ENCODE results near the gene TCN1.
A peak's percentile ranks its signal among the peaks of the same experiment; 100 is the strongest.
"Not testable (repeated sequence)": the region's sequence is repeated elsewhere in the genome, so short reads cannot be mapped to it uniquely, and the experiment has no call there.

The TCN1 gene

DNA sequence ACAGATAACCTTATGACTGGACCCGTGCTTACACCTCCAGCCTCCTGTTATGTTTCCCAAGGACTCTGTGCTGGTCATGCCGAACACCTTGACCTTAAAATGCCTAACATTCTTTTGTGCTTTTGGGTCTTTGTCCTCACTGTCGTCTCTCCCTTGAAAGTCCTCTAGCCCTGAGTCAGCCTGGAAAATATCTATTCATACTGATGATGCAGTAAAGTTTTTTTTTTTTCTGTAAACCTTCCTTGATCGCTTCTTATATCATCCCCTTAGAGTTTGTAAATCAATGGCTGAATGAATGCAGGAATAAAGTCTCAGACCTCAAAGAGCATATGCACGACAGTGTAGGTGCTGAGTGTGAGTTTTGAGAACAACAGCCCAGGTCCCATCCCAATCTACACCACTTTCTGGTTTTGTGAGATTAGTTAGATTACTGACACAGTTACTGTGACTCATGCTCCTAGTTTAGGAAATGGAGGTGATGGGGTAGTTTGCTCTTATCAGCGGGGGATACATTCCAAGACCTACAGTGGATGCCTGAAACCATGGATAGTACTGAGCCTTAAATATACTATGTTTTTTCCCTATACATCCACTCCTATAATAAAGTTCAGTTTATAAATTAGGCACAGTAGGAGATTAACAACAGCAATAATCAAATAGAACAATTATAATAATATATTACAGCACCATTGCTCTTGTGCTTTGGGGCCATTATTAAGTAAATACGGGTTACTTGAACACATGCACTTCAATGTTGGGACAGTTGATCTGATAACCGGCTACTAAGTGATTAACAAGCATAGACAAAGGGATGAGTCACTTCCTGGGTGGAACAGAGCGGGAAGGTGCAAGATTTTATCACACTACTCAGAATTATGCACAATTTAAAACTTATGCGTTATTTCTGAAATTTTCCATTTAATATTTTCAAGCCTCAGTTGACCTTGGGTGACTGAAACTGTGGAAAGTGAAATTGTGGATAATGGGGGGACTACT is 8.6 kb downstream of the TCN1 start:
- peak; percentile 86 for DNase-seq (ENCODE audit: low spot score)

DNA sequence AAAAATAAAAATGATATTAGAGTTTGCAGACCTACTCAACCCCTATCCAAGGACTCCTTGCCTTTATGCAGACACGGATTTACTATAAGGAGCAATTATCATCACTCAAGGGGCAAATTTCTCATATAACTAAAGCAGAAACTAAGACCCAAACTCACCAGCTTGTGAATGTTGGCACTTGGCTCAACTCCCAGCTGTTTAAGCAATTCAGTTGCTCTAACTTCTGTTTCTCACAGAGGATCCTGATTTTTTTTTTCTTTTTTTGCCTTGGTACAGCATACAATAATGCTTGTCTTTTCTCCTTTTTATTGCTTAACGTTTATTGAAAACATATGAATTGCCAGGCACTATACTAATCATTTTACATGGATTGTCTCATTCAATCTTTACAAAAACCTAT is 11.4 kb downstream of the TCN1 start:
- no peak for DNase-seq (ENCODE audit: low spot score)

DNA sequence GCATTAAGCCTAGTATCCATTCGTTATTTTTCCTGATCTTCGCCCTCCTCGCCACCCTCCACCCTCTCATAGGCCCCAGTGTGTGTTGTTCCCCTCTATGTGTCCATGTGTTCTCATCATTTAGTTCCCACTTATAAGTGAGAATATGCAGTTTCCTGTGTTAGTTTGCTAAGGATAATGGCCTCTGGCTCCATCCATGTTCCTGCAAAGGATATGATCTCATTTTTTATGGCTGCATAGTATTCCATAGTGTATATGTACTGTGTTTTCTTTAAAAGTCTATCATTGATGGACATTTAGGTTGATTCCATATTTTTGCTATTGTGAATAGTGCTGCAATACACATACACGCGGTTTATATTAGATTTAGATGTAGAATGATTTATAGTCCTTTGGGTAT is 14.9 kb downstream of the TCN1 start:
- not testable (repeated sequence) for DNase-seq (ENCODE audit: low spot score)

DNA sequence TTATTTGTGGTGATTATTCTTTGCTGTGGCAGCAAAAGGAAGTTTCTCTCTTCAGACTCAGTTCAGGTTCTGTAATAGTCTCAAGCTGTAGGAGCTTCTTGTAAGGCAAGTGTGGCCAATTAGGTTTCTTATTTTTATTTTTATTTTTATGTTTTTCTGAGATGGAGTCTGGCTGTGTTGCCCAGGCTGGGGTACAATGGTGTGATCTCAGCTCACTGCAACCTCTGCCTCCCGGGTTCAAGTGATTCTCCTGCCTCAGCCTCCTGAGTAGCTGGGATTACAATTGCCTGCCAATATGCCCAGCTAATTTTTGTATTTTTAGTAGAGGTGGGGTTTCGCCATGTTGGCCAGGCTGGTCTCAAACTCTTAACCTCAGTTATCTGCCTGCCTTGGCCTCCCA is 16.7 kb downstream of the TCN1 start:
- not testable (repeated sequence) for DNase-seq (ENCODE audit: low spot score)

DNA sequence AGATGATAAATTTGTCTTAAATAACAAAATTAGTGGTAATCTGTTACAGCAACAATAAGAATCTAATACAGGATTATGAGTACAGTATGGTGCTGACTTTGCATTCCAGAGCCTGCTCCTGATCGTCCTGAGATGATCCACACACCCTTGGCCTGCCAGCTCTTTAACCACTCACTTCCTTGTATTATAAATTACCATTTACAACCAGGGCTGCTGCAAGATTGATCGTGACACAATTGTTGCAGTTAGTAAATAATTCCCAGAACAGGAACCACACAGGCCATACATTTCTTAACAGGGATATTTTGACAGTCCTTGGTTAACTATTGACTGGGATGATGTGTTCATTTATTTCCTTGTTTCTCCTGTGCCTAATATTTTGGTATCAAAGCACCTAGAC is 17.2 kb downstream of the TCN1 start:
- DNase-seq (ENCODE audit: low spot score): peak; percentile 98

DNA sequence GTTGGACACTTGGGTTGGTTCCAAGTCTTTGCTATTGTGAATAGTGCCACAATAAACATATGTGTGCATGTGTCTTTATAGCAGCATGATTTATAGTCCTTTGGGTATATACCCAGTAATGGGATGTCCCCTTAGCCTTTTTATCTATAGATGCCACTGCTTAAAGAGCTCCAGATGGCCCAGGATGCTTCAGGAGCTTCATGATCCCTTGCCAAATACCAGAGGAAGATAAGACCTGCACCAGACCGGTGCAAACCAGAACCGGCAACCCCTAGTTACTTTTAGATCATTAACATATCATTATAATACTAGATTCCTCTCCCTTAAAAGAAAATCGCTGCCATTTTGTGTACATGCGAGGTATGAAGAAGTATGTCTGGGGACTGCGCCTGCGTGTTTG is 17.8 kb downstream of the TCN1 start:
- DNase-seq (ENCODE audit: low spot score): not testable (repeated sequence)

DNA sequence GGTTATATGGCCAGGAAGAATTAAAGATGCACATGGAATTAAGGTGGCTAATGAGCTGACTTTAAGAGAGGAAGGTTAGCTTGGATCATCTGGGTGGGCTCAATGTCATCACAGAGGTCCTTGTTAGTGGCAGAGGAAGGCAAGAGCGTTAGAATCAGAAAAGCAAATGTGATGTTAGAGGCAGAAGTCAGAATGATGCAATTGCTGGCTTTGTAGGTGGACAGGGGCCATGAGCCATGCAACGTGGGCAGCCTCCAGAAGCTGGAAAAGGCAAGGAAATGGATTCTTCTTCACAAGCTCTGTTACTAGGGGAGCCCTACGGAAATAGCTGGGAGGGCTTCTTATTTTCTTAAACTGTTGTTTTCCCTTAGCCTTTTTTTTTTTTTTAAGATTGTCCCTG is 18.7 kb downstream of the TCN1 start:
- no peak for DNase-seq (ENCODE audit: low spot score)

DNA sequence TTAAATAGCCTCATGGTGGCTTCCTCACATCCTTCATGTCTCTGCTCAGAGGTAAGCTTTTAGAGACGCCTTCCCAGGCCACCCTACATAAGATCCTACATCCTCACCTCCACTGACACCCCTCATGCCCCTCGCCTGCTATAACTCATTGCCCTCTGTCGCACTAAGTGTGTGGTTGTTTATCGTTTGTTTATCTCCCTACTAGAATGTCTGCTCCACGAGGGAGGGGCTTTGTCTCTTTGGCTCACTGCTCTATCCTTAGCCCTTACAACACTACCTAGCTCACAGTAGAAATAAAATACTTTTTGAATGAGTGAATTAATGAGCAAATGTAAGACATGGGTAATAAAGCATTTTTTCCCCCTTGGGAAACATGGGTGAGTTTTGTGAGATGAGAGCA is 19.7 kb downstream of the TCN1 start:
- DNase-seq (ENCODE audit: low spot score): no peak

DNA sequence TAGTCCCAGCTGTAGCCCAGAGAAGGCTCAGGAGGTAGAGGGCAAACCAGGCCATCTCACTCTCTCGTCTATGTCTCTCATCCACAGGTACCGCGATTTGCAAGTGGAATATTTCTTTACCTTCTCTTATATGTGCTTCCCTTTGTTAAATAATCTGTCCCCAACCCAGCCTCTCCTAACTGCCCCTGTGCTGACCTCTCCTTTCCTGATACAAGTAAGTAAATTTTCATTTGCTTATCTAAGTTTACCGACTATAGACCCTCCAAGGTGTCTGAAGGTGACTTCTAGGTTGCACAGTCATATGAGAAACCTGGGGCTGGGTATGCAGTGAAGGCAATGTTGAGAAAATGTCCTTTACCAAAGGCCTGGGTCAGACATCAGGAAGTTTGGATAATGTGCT is 20.9 kb downstream of the TCN1 start, which contains the start of gene CBLIF:
CBLIF (minus strand) TSS at position 101 of the 400 bp plus-strand sequence; CDS start at position 55, 46 bp downstream.
- DNase-seq (ENCODE audit: low spot score): no peak

DNA sequence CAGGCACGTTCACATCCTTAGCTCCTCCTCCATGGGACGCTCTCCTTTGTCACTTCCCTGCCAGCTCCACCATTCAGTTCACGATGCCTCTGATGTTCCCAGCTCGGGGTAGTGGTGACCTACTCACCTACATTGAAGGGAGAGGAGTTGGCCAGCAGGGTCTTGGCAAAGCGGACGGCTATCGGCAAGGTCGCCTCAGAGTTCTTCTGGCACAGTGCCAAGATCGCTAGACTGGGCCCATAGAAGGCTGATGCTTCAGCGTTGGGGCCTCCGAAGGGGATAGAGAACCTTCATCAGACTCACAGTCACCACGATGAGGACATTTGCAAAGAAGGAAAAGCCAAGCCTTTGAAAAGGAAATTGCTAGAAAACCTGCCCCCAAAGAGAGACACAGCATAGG is 24.0 kb downstream of the TCN1 start:
- no peak for DNase-seq (ENCODE audit: low spot score)

DNA sequence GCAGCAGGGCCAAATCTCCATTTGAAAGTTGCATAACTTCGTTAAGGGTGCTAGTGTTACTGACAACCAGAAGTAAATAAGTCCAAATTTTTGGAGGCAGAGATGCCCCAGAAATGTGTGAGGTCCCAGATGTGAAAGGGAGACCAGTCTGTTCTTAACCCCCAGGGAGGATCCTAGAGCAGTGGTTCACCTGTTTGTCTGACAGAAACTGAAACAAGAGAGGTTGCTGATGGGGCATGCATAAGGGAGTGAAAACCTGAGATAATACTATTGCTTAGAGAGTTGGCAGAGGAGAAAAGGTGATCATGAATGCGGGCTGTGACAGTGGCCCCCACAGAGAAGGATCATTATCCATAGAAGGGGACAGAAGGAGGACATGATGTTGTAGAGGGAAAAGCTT is 24.8 kb downstream of the TCN1 start:
- no peak for DNase-seq (ENCODE audit: low spot score)

DNA sequence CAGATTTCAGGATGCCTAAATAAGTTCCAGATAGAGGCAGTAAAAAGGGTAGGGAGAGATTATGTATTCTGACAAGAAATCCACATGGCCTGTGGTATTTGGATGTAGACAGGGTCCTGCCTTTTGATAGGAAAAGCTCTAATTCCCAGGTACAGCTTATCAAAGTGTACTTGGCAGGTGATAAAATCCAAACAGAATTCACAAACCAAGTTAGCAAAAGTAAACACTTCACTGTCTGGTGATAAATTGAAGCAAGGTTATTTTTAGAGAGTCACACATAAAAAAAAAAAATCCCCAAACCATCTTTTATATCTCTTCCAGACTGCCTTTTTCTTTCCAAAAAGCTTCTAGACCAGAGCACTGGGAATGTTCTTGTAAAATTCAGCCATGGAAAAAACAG is 26.7 kb downstream of the TCN1 start:
- DNase-seq (ENCODE audit: low spot score): no peak

DNA sequence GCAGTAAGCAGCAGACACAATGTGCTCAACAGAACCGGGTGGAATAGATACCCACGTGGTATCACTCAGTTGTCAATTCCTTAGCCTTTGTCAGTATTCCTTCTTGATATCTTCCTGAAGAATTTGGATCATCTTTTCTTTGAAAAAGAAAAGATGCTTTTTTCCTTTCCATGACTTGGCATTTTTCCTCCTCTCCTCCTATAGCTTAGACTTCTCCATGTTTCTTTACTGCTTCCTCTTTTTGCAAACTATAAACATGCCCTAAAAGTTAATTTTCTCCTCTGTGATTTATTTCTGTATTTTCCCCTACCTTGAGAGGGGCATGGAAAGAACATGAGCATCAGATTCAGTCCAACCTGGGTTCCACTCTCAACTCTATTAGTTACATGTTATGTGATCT is 32.7 kb downstream of the TCN1 start:
- DNase-seq (ENCODE audit: low spot score): no peak

DNA sequence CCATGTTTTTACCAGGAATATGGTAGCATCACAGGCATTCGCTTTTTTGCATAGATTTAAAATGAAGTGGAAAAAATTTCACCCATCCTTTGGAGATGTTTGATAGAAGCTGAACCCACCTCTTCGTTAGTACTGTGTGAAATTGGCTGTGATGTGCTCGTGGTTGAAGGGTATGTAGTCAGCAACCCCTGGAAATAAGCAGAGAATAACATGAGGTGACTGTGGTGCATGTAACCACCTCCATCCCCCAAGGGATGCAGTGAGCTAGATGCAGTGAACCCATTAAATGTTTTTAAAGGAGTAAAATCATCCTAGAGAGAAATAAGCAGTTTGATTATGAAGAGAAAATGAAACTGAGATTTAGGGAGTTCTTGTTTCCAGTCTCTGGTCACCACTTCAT is 36.9 kb downstream of the TCN1 start:
- DNase-seq (ENCODE audit: low spot score): no peak

DNA sequence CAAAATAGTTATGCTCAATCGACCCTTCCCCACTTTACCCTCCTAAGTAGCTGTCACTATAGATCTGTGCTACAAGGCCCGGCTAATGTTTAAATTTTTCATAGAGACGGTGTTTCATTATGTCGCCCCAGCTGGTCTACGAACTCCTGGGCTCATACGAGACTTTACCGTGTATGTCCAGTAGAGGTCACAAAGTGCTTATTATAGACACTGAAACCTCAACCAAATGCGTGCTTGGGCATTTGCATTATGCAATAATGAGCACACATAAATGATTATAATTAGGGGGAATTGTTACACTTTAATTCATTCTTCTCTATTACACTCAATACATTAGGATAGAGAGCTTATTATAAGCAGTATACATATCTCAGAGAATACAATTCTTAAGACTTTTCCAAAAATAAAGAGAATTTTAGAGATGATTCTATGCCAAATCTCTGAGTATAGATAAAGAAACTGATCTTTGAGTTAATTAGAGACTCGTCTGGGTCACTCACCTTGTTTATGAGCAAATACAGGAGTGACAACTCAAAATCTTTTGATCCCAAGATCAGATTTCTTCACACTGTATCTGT is 43.2 kb downstream of the TCN1 start:
- peak; percentile 69 for DNase-seq (ENCODE audit: low spot score)

DNA sequence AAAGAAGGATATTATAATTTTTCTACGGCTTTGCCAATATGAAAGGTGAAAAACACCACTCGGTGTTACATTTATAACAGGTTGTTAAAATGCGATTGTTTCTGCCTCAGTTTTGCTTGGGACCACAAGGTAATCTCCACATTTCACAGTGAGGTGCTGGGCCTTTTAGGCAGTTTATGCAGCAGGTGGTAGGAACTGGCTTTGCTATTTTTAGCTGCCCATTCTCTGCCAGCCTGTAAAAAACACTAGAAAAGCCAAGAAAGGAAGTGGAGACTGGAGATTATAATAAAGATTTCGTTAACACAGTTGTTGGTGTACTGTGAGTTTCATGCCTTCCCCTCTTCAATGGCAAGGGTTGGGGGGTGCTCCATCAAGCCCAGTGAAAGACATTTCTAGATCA is 47.7 kb downstream of the TCN1 start:
- no peak for DNase-seq (ENCODE audit: low spot score)

DNA sequence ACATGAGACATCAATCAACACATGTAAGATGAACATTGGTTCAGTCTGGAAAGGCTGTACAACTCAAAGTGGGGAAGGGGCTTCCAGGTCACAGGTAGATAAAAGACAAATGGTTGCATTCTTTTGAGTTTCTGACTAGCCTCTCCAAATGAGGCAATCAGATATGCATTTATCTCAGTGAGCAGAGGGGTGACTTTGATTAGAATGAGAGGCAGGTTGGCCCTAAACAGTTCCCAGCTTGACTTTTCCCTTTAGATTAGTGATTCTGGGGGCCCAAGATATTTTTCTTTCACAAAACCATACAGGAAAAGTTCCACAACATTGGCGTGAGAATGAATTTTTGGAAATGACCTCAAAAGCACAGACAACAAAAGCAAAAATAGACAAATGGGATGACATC is 49.9 kb downstream of the TCN1 start:
- DNase-seq (ENCODE audit: low spot score): not testable (repeated sequence)

DNA sequence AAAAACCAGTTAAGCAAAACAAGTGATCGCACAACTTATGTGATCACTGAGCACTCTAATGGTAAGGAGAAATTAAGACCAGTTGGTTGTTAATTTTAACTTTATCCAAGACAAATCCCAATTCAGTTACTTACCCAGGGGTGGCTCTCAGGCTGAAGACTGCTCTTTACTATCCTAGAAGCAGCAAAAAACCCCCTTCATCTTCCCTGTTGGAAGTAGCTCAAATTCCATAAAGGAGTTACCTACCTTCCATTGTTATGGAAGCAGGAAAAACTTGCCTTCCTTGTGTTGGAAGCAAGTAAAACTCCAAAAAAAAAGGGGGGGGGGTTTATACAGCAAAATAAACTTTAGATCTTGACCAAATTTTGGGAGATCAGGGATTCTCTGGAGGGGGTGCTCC is 50.5 kb downstream of the TCN1 start:
- DNase-seq (ENCODE audit: low spot score): no peak

DNA sequence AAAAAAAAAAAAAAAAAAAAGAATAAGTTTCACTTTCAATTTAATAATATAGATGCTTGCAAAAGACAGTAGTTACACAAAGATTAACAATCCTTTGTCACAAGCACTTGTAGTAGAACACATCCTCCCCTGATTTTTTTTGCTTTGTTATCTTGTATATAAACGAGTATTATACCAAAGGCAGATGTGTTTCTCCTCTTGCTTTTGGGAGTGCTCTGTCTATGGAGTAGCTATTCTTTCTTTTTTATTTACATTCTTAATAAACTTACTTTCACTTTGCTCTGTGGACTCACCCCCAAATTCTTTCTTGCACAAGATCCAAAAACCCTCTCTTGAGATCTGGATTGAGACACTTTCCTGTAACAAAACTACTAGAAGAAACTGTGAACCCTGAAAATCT is 52.3 kb downstream of the TCN1 start:
- DNase-seq (ENCODE audit: low spot score): no peak

DNA sequence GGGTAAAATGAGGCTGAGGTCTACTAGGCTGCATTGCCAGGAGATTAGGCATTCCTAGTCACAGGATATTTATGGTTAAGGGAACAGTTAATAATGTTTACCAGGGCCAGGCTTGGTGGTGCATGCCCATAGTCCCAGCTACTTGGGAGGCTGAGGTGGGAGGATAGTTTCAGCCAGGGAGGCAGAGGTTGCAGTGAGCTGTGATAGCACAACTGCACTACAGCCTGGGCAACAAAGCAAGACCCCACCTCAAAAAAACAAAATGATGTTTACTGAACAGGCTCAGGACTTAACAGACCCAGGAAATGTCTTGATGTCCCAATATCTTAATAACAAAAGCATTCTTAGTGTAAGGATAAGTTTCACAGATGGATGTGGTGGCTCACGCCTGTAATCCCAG is 52.9 kb downstream of the TCN1 start:
- no peak for DNase-seq (ENCODE audit: low spot score)

DNA sequence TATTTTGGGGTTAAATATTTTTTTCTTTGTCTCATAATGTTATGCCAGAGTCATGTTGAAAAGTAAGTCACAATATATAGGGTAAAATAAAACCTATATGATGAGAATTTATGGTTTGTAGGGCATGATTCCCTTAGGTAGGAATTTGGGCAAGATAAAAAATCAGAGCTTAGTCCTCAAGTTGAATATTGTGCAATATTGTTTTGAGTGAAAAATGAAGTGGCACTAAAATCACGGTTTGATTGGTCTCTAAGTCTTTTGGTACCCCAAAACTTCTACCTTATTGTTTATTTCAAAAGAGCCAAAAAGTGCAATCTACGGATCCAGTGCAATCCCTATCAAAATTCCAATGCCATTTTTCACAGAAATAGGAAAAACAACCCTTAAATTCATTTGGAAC is 54.1 kb downstream of the TCN1 start:
- DNase-seq (ENCODE audit: low spot score): no peak

DNA sequence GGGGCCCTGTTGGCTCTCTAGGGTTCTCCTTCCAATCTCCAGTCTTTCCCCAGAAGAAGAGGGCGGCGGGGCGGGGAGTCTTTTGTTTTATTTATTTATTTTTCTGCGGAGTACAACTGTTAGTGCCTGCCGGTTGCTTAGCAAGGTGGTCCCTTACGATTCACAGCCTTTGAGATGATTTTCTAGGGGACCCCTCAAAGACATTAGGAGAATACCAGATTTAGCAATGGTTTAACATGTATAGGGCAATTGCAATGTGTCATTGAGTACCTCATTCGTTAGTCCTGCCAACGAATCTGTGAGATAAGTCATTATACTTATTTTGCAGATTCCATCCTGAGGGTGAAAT is 55.4 kb downstream of the TCN1 start:
- DNase-seq (ENCODE audit: low spot score): no peak

DNA sequence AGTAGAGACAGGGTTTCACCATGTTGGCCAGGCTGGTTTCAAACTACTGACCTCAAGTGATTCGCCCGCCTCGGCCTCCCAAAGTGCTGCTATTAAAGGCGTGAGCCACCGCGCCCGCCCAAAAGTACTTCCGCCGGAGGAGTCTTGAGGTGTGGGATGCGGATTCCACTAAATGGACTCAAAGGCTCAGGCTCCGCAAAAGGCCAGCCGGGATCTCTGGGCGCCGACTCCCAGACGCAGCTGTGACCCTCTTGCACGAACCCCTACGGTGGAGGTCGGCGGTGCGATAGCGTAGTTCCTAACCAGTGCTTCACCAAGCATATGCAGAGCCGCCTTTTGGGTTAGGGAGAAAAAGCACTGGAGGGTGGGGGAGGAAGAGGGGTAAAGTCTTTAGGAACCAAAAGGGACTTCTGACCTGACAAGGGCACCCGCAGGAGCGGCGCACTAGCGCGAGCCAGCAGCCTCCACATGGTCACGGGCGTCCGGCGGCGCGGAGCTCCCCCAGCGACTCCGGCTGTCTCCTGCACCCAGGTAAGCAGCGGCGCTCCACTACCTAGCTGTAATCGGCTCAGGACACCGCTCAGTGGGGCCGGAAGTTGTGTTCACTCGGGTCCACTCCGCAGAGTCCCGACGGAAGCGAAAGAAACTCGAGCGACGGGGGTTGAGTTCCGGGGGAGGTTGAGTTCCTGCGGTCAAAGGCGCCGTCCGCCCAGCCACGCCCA is 55.9 kb downstream of the TCN1 start, which contains the start of gene MRPL16:
MRPL16 (minus strand) TSS at position 590 of the 722 bp plus-strand sequence; CDS start at position 470, 120 bp downstream.
- peak; percentile 94 for DNase-seq (ENCODE audit: low spot score)
